HCT116 (cell line): ENCODE measurements around the gene BORCS8. TPM values are rescaled to one million over a fixed set of nuclear protein-coding genes. Genes with fewer than 3 reads are reported as not detected.

Experiments
- ATAC-seq: fragments of 200-7000 bp; cut with Tn5 transposase; 2 replicates; pipeline ENCODE4 v1.9.1; 2020; ENCODE audit warnings: mild to moderate bottlenecking, moderate library complexity
- BruUV-seq: library from RNA; stranded (reverse); fragments of 400-500 nt; replicated peaks from 2 replicates; lab custom pipeline; 2021; lab: Mats Ljungman, UMichigan
- CTCF ChIA-PET: fragments of 300-600 bp; sonication (Branson Sonifier 250); formaldehyde crosslinking; loops from one replicate; lab custom pipeline; 2021; ENCODE audit warnings: antibody characterized with exemption; lab: Charles Lee
- POLR2A ChIA-PET: fragments of 300-600, 350-600 bp; sonication (Branson Sonifier 250); formaldehyde crosslinking; loops from one replicate; lab custom pipeline; 2021; ENCODE audit warnings: antibody characterized with exemption; lab: Charles Lee
- RAD21 ChIA-PET, 2 experiments: fragments of 300-600 bp; sonication (Branson Sonifier 250); formaldehyde crosslinking; loops; one replicate each; lab custom pipeline; 2023; ENCODE audit warnings: low total read pairs in 2 of 2; ENCODE audit not compliant: uncharacterized antibody in 2 of 2, unreplicated experiment in 2 of 2, low non-redundant PET in 1 of 2; lab: Charles Lee
- DNase-seq: peaks from one replicate; pipeline ENCODE4 v3.0.0-alpha.2; 2010; ENCODE audit warnings: low read depth, low spot score
- H2AFZ ChIP-seq: fragments of 200-600 bp; shearing (Covaris generic), sonication (generic); 2 replicates; pipeline ENCODE4 v1.6.1; 2017; ENCODE audit warnings: low read depth, mixed run types, mixed read lengths, antibody characterized with exemption, low read length; ENCODE audit not compliant: poor library complexity, severe bottlenecking
- H3K27ac ChIP-seq: 2 replicates; pipeline ENCODE4 v1.5.1; 2012; ENCODE audit warnings: low read depth, low read length
- H3K27me3 ChIP-seq: fragments of 200-600 bp; sonication (generic); 2 replicates; pipeline ENCODE4 v1.6.1; 2016; ENCODE audit warnings: mixed run types, low read length, mixed read lengths; ENCODE audit not compliant: insufficient read depth
- H3K36me3 ChIP-seq, 2 experiments: fragments of 200-500 bp in 1 of 2; fragments of 200-600 bp in 1 of 2; sonication (Bioruptor generic) in 1 of 2; sonication (generic) in 1 of 2; 2 replicates each; pipeline versions ENCODE4 v1.5.1 to v1.6.1; 2014 to 2016; ENCODE audit warnings: low read length in 2 of 2, inconsistent platforms in 1 of 2, mixed read lengths in 1 of 2, mixed run types in 1 of 2; ENCODE audit not compliant: insufficient read depth in 2 of 2, control insufficient read depth in 1 of 2
- H3K4me1 ChIP-seq, 2 experiments: fragments of 200-600 bp in 1 of 2; sonication (generic) in 1 of 2; 2 replicates each; pipeline versions ENCODE4 v1.5.1 to v1.6.1; 2012 to 2017; ENCODE audit warnings: low read length in 2 of 2, inconsistent platforms in 1 of 2, mild to moderate bottlenecking in 1 of 2, mixed read lengths in 1 of 2, mixed run types in 1 of 2, moderate library complexity in 1 of 2; ENCODE audit not compliant: insufficient read depth in 2 of 2, control insufficient read depth in 1 of 2
- H3K4me2 ChIP-seq: fragments of 200-600 bp; sonication (generic); 2 replicates; pipeline ENCODE4 v1.6.1; 2017; ENCODE audit warnings: mixed run types, low read length, mixed read lengths
- H3K4me3 ChIP-seq, 2 experiments: fragments of 200-600 bp in 1 of 2; sonication (generic) in 1 of 2; replicated peaks in 1 of 2; 2 replicates each; pipeline ENCODE4 v1.5.1; 2011 to 2016; ENCODE audit warnings: low read length in 2 of 2, control low read depth in 1 of 2, low read depth in 1 of 2, mild to moderate bottlenecking in 1 of 2, mixed read lengths in 1 of 2, mixed run types in 1 of 2
- H3K79me2 ChIP-seq: fragments of 200-600 bp; sonication (generic); 2 replicates; pipeline ENCODE4 v1.6.1; 2017; ENCODE audit warnings: mild to moderate bottlenecking, mixed run types, low read length, moderate library complexity, mixed read lengths; ENCODE audit not compliant: insufficient read depth
- H3K9ac ChIP-seq: fragments of 200-600 bp; sonication (generic); 2 replicates; pipeline ENCODE4 v1.6.1; 2016; ENCODE audit warnings: low read length, mixed read lengths
- H3K9me2 ChIP-seq: fragments of 200-600 bp; sonication (generic), shearing (Covaris generic); 2 replicates; pipeline ENCODE4 v1.6.1; 2017; ENCODE audit warnings: mixed run types, mild to moderate bottlenecking, moderate library complexity; ENCODE audit not compliant: insufficient read depth
- H3K9me3 ChIP-seq, 2 experiments: fragments of 200-500 bp in 1 of 2; fragments of 200-600 bp in 1 of 2; sonication (Bioruptor generic) in 1 of 2; sonication (generic) in 1 of 2; 2 replicates each; pipeline ENCODE4 v1.6.1; 2014 to 2017; ENCODE audit warnings: low read length in 2 of 2, mixed read lengths in 2 of 2, inconsistent platforms in 1 of 2, low read depth in 1 of 2, mild to moderate bottlenecking in 1 of 2, mixed run types in 1 of 2, moderate library complexity in 1 of 2; ENCODE audit not compliant: control insufficient read depth in 1 of 2, insufficient read depth in 1 of 2
- H4K20me1 ChIP-seq: fragments of 200-600 bp; sonication (generic), shearing (Covaris generic); 2 replicates; pipeline ENCODE4 v1.6.1; 2017; ENCODE audit warnings: mixed run types, mild to moderate bottlenecking, moderate library complexity; ENCODE audit not compliant: insufficient read depth
- ATF3 ChIP-seq: IDR thresholded peaks from 2 replicates; pipeline ENCODE4 v1.6.1; 2012
- CBX3 ChIP-seq: IDR thresholded peaks from 2 replicates; pipeline ENCODE4 v1.6.1; 2012; ENCODE audit warnings: low read depth
- CEBPB ChIP-seq: IDR thresholded peaks from 2 replicates; pipeline ENCODE4 v1.6.1; 2012; ENCODE audit warnings: low read depth
- EGR1 ChIP-seq: IDR thresholded peaks from 2 replicates; pipeline ENCODE4 v1.6.1; 2012; ENCODE audit warnings: low read depth
- EZH2phosphoT487 ChIP-seq: fragments of 200-600 bp; IDR thresholded peaks from 2 replicates; pipeline ENCODE4 v1.6.1; 2018; ENCODE audit warnings: antibody characterized with exemption, borderline replicate concordance
- JUND ChIP-seq: IDR thresholded peaks from 2 replicates; pipeline ENCODE4 v1.6.1; 2012
- MAX ChIP-seq: IDR thresholded peaks from 2 replicates; pipeline ENCODE4 v1.6.1; 2012
- POLR2A ChIP-seq: IDR thresholded peaks from 2 replicates; pipeline ENCODE4 v1.7.0; 2011; ENCODE audit warnings: borderline replicate concordance; ENCODE audit not compliant: insufficient read depth, insufficient read length; ENCODE audit errors: extremely low read depth
- POLR2AphosphoS5 ChIP-seq: IDR thresholded peaks from 2 replicates; pipeline ENCODE4 v1.6.1; 2011; ENCODE audit warnings: mild to moderate bottlenecking, low read depth, low read length, moderate library complexity
- SP1 ChIP-seq: IDR thresholded peaks from 2 replicates; pipeline ENCODE4 v1.6.1; 2012; ENCODE audit warnings: low read depth
- SRF ChIP-seq: IDR thresholded peaks from 2 replicates; pipeline ENCODE4 v1.6.1; 2012; ENCODE audit warnings: low read depth
- TCF7L2 ChIP-seq: IDR thresholded peaks from 2 replicates; pipeline ENCODE4 v1.7.0; 2011; ENCODE audit warnings: borderline replicate concordance, inconsistent platforms; ENCODE audit not compliant: insufficient read depth, insufficient read length; ENCODE audit errors: extremely low read depth
- YY1 ChIP-seq: IDR thresholded peaks from 2 replicates; pipeline ENCODE4 v1.6.1; 2011; ENCODE audit warnings: low read length, low read depth, moderate library complexity, mild to moderate bottlenecking; ENCODE audit not compliant: insufficient replicate concordance; ENCODE audit errors: extremely low read depth
- ZFX ChIP-seq: fragments of 450-650 bp; IDR thresholded peaks from 2 replicates; pipeline ENCODE4 v1.6.1; 2017
- ZNF274 ChIP-seq: fragments of 200-500 bp; sonication (Bioruptor generic); IDR thresholded peaks from 2 replicates; pipeline ENCODE4 v1.6.1; 2014; ENCODE audit warnings: mild to moderate bottlenecking, low read depth, low read length, inconsistent platforms
- intact Hi-C: fragments of 100-400 bp; cut with micrococcal nuclease; formaldehyde crosslinking; loops from 2 replicates; pipeline ENCODE4 v1.10.0; 2022
- total RNA-seq: library from RNA; stranded (reverse); gene quantifications from one replicate; pipeline ENCODE4 v1.2.1, GENCODE V29; 2021; ENCODE audit not compliant: unreplicated experiment
- TF ChIP-seq, protein P1 (sequence below): IDR thresholded peaks from 2 replicates; pipeline ENCODE4 v1.6.1; 2011; ENCODE audit warnings: mild to moderate bottlenecking, low read length, moderate library complexity; ENCODE audit not compliant: insufficient replicate concordance; ENCODE audit errors: extremely low read depth
- TF ChIP-seq, protein P2 (sequence below), 3 experiments: fragments of 200-600 bp in 1 of 3; sonication (generic) in 1 of 3; IDR thresholded peaks in 2 of 3; conservative IDR thresholded peaks in 1 of 3; 2 replicates each; pipeline ENCODE4 v1.5.1; 2012 to 2017; ENCODE audit warnings: low read depth in 2 of 3, low read length in 2 of 3, antibody characterized with exemption in 1 of 3, borderline replicate concordance in 1 of 3, control low read depth in 1 of 3, mild to moderate bottlenecking in 1 of 3, mixed read lengths in 1 of 3, mixed run types in 1 of 3, moderate library complexity in 1 of 3; ENCODE audit not compliant: insufficient read depth in 1 of 3
- TF ChIP-seq, protein P3 (sequence below): IDR thresholded peaks from 2 replicates; pipeline ENCODE4 v1.6.1; 2012; ENCODE audit warnings: low read depth

BORCS8 gene
- total RNA-seq, 1 experiment from 2014 or later, result 17.1 TPM

DNA sequence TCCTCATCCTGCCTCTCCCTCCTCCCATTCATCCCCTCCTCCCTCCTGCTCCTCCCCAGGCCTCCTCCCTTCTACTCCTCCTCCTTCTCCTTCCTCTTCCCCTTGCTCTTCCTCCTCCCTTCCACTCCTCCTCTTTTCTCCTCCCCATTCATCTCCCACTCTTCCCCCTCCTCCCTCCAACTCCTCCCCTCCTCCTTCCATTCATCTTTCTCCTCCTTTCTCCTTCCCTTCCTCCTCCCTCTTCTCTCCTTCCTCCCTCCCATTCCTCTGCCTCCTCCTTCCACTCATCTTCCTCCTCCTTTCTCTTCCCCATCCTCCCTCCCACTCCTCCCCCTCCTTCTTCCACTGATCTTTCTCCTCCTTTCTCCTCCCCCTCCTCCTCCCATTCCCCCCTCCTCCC is 47.7 kb upstream of the BORCS8 start:
- no peaks in the 10 kb centered on the region for H3K4me1 ChIP-seq
- intact Hi-C loops, result no loop called here
- no peak overlapping the region for H2AFZ ChIP-seq
- H3K4me3 ChIP-seq, result no peak overlapping the region
- ChIA-PET RAD21 (no interaction called here), POLR2A (no interaction called here), CTCF (interaction anchor here (0.6 kb wide), 1 partner anchor 1129 kb away, joined by 3 read pairs; no protein-coding TSS in a partner anchor)
- H3K9ac ChIP-seq, result no peak overlapping the region
- H4K20me1 ChIP-seq, result no peaks in the 10 kb centered on the region
- no peak overlapping the region for H3K27ac ChIP-seq
- ATAC-seq, result no peak
- no peaks in the 10 kb centered on the region for H3K79me2 ChIP-seq
- no peak overlapping the region for H3K4me2 ChIP-seq
- no TSS peak for BruUV-seq
- TF ChIP-seq JUND, result no peak
- no peak for TF ChIP-seq EGR1
- no peak for TF ChIP-seq ZFX
- no peak for TF ChIP-seq ATF3
- TF ChIP-seq ZNF274, result no peak
- TF ChIP-seq CBX3, result no peak
- no peak for TF ChIP-seq SP1
- no peak for TF ChIP-seq POLR2AphosphoS5
- no peak for TF ChIP-seq MAX
- TF ChIP-seq, protein P1, sequence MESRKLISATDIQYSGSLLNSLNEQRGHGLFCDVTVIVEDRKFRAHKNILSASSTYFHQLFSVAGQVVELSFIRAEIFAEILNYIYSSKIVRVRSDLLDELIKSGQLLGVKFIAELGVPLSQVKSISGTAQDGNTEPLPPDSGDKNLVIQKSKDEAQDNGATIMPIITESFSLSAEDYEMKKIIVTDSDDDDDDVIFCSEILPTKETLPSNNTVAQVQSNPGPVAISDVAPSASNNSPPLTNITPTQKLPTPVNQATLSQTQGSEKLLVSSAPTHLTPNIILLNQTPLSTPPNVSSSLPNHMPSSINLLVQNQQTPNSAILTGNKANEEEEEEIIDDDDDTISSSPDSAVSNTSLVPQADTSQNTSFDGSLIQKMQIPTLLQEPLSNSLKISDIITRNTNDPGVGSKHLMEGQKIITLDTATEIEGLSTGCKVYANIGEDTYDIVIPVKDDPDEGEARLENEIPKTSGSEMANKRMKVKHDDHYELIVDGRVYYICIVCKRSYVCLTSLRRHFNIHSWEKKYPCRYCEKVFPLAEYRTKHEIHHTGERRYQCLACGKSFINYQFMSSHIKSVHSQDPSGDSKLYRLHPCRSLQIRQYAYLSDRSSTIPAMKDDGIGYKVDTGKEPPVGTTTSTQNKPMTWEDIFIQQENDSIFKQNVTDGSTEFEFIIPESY, result no peak
- no peak for TF ChIP-seq EZH2phosphoT487
- TF ChIP-seq, protein P2, sequence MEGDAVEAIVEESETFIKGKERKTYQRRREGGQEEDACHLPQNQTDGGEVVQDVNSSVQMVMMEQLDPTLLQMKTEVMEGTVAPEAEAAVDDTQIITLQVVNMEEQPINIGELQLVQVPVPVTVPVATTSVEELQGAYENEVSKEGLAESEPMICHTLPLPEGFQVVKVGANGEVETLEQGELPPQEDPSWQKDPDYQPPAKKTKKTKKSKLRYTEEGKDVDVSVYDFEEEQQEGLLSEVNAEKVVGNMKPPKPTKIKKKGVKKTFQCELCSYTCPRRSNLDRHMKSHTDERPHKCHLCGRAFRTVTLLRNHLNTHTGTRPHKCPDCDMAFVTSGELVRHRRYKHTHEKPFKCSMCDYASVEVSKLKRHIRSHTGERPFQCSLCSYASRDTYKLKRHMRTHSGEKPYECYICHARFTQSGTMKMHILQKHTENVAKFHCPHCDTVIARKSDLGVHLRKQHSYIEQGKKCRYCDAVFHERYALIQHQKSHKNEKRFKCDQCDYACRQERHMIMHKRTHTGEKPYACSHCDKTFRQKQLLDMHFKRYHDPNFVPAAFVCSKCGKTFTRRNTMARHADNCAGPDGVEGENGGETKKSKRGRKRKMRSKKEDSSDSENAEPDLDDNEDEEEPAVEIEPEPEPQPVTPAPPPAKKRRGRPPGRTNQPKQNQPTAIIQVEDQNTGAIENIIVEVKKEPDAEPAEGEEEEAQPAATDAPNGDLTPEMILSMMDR (IDR thresholded peaks at IDR 0.05 in 2 of 3, conservative IDR thresholded peaks at IDR 0.05 in 1 of 3; ENCODE audit: borderline replicate concordance in 1 of 3, insufficient read depth in 1 of 3, low read depth in 2 of 3, low read length in 2 of 3), result no peak
- TF ChIP-seq, protein P3, sequence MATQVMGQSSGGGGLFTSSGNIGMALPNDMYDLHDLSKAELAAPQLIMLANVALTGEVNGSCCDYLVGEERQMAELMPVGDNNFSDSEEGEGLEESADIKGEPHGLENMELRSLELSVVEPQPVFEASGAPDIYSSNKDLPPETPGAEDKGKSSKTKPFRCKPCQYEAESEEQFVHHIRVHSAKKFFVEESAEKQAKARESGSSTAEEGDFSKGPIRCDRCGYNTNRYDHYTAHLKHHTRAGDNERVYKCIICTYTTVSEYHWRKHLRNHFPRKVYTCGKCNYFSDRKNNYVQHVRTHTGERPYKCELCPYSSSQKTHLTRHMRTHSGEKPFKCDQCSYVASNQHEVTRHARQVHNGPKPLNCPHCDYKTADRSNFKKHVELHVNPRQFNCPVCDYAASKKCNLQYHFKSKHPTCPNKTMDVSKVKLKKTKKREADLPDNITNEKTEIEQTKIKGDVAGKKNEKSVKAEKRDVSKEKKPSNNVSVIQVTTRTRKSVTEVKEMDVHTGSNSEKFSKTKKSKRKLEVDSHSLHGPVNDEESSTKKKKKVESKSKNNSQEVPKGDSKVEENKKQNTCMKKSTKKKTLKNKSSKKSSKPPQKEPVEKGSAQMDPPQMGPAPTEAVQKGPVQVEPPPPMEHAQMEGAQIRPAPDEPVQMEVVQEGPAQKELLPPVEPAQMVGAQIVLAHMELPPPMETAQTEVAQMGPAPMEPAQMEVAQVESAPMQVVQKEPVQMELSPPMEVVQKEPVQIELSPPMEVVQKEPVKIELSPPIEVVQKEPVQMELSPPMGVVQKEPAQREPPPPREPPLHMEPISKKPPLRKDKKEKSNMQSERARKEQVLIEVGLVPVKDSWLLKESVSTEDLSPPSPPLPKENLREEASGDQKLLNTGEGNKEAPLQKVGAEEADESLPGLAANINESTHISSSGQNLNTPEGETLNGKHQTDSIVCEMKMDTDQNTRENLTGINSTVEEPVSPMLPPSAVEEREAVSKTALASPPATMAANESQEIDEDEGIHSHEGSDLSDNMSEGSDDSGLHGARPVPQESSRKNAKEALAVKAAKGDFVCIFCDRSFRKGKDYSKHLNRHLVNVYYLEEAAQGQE, result no peak
- no peak for TF ChIP-seq YY1
- TF ChIP-seq TCF7L2, result no peak
- TF ChIP-seq CEBPB, result no peak
- no peak for TF ChIP-seq SRF
- TF ChIP-seq POLR2A, result no peak
- no peaks in the 10 kb centered on the region for H3K36me3 ChIP-seq
- peaks cover under 1 to 7% of the 10 kb centered on the region in 2 experiments; a peak in 2 of 4 replicates for H3K9me3 ChIP-seq
- DNase-seq, result no peak
- H3K27me3 ChIP-seq, result no peaks in the 10 kb centered on the region
- H3K9me2 ChIP-seq, result no peaks in the 10 kb centered on the region
